HG03439 (cell line): ENCODE results near the gene CLDN7.

Experiments used
- ATAC-seq: cut with Tn5 transposase; IDR thresholded peaks from one replicate; pipeline ENCODE4 v1.9.1; 2021; ENCODE audit warnings: mild to moderate bottlenecking, moderate library complexity; ENCODE audit not compliant: unreplicated experiment

The CLDN7 gene

GRCh38 chr17:7238420-7239090, 23.7 kb downstream of the CLDN7 start:
- ATAC-seq, result no peak

- ATAC-seq, result no peak
Measured at GRCh38 chr17:7237761-7238419, 24.4 kb downstream of the CLDN7 start.

- ATAC-seq, result no peak
Measured at GRCh38 chr17:7237266-7237760, 25.0 kb downstream of the CLDN7 start.

GRCh38 chr17:7236808-7237207, 25.5 kb downstream of the CLDN7 start:
- ATAC-seq, result no peak

- ATAC-seq, result no peak
Measured at GRCh38 chr17:7235693-7236665, 26.3 kb downstream of the CLDN7 start.

- ATAC-seq, result peak; percentile 46
Measured at GRCh38 chr17:7234083-7234951, 28.0 kb downstream of the CLDN7 start, which contains the start of gene DVL2. Gene DVL2, minus strand, starts transcription at chr17:7234517. Its CDS starts 255 bp downstream, at chr17:7234262.

GRCh38 chr17:7233701-7234082, 28.6 kb downstream of the CLDN7 start:
- no peak for ATAC-seq

GRCh38 chr17:7232114-7232513, 30.2 kb downstream of the CLDN7 start:
- no peak for ATAC-seq

- ATAC-seq, result no peak
Measured at GRCh38 chr17:7229504-7229903, 32.8 kb downstream of the CLDN7 start.

- no peak for ATAC-seq
Measured at GRCh38 chr17:7228920-7229319, 33.4 kb downstream of the CLDN7 start.

GRCh38 chr17:7226721-7227710, 35.3 kb downstream of the CLDN7 start:
- ATAC-seq, result no peak

- ATAC-seq, result no peak
Measured at GRCh38 chr17:7225711-7226331, 36.5 kb downstream of the CLDN7 start.

- no peak for ATAC-seq
Measured at GRCh38 chr17:7224661-7225111, 37.6 kb downstream of the CLDN7 start.

GRCh38 chr17:7224110-7224509, 38.2 kb downstream of the CLDN7 start:
- ATAC-seq, result no peak

GRCh38 chr17:7223375-7223774, 38.9 kb downstream of the CLDN7 start:
- no peak for ATAC-seq

GRCh38 chr17:7222972-7223292, 39.3 kb downstream of the CLDN7 start:
- no peak for ATAC-seq

GRCh38 chr17:7222093-7222971, 39.9 kb downstream of the CLDN7 start:
- no peak for ATAC-seq
